CD4-positive, alpha-beta T cell treated with Interleukin-6 for 4 hours (primary cell): ENCODE results near the gene CHD6.

ENCODE experiments used
- DNase-seq: peaks from one replicate; pipeline ENCODE4 v3.0.0-alpha.2; 2020; ENCODE audit warnings: mixed read lengths

Gene CHD6

GRCh38 chr20:41622584-41622983, 4.4 kb upstream of the CHD6 start:
- no peak for DNase-seq

GRCh38 chr20:41621971-41622370, 3.8 kb upstream of the CHD6 start:
- no peak for DNase-seq

- DNase-seq = no peak
Observed at GRCh38 chr20:41621421-41621820, 3.2 kb upstream of the CHD6 start.

GRCh38 chr20:41619360-41620100, 1.4 kb upstream of the CHD6 start:
- no peak for DNase-seq

- DNase-seq = no peak
Observed at GRCh38 chr20:41618807-41619311, 682 bp upstream of the CHD6 start.

GRCh38 chr20:41617059-41617901, 897 bp downstream of the CHD6 start:
- DNase-seq = peak; percentile 65

- no peak for DNase-seq
Observed at GRCh38 chr20:41616228-41616627, 1.9 kb downstream of the CHD6 start.

GRCh38 chr20:41615676-41616075, 2.5 kb downstream of the CHD6 start:
- DNase-seq = no peak

GRCh38 chr20:41615110-41615509, 3.1 kb downstream of the CHD6 start:
- DNase-seq = no peak

GRCh38 chr20:41613321-41613720, 4.9 kb downstream of the CHD6 start:
- DNase-seq = no peak

GRCh38 chr20:41609474-41609873, 8.7 kb downstream of the CHD6 start:
- DNase-seq = no peak

GRCh38 chr20:41608606-41609005, 9.6 kb downstream of the CHD6 start:
- DNase-seq = no peak

- no peak for DNase-seq
Observed at GRCh38 chr20:41607791-41608190, 10.4 kb downstream of the CHD6 start.

- no peak for DNase-seq
Observed at GRCh38 chr20:41604002-41604401, 14.2 kb downstream of the CHD6 start.

- no peak for DNase-seq
Observed at GRCh38 chr20:41601742-41602141, 16.4 kb downstream of the CHD6 start.

GRCh38 chr20:41600926-41601631, 17.1 kb downstream of the CHD6 start:
- DNase-seq = no peak

- no peak for DNase-seq
Observed at GRCh38 chr20:41599699-41600104, 18.5 kb downstream of the CHD6 start.

GRCh38 chr20:41598719-41599118, 19.5 kb downstream of the CHD6 start:
- no peak for DNase-seq

GRCh38 chr20:41594514-41595322, 23.5 kb downstream of the CHD6 start:
- no peak for DNase-seq

- DNase-seq = no peak
Observed at GRCh38 chr20:41592516-41593216, 25.5 kb downstream of the CHD6 start.

GRCh38 chr20:41587956-41588355, 30.2 kb downstream of the CHD6 start:
- no peak for DNase-seq

- DNase-seq = no peak
Observed at GRCh38 chr20:41587523-41587922, 30.7 kb downstream of the CHD6 start.
